Activated CD8-positive, alpha-beta memory T cell treated with anti-CD3 and anti-CD28 coated beads, Interleukin-2, amount 50 U/mL, for 4 hours (primary cell): ENCODE data around the gene NXPH2.

Experiments used
- DNase-seq: peaks from one replicate; pipeline ENCODE4 v3.0.0-alpha.2; 2020

The NXPH2 gene

DNA sequence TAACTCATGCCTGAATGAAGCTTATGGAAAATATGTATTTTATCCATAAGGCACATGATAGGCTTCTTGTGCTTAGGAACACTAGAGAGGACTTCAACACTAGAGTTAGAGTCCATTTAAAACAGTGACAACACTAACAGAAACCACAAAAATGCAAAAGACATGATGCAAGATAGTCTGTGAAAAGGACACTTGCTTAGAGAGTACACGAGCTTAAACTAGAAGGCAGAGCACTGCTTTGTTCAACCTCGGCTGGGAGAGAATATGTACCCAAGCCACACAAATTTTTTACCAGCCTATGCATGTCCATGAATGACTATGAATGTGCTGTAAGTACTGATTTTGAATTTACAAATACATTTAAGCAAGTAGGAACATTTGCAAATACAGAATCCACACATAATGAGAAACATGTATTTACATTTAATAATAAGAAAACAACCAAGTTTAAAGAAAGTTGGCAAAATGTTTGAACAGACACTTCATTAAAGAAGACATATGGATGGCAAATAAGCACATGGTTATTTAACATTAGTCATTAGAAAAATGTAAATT is 148.0 kb downstream of the NXPH2 start:
- DNase-seq = no peak

DNA sequence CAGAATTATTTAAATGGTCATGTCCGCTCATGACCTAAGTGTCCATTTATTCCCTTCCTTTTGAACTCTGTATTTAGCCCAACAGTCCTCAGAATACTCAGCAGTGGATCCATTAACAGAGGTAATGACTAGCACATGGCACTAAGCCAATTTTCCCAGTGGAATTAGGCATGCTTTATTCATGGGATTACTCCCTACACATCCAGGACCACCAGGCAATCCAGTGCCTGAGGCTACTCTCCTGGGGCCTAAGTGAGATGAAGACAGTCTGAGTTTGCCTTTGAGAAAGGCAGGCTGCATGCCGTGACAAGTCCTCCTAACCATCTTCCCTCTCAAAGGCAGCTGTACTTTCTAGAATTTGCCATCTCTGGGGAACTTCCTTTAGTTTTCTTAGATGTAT is 150.0 kb downstream of the NXPH2 start:
- no peak for DNase-seq

DNA sequence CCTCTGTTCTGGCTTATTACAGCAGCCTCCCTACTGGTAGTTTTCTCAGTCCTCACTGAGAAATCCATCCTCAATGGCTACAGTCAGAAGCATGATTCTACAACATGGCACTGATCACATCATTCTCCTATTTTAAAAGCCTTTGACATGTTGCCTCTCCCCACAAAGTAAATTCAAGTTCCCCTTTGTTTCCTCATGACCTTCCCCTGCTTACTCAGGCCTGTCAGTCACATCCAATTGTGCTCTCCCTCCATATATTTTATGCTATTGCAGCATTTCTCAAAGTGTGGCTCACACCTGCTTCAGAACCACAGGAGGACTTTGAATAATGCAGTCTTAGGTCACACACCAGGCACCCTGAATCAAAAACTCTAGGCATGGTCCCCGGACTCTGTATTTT is 154.0 kb downstream of the NXPH2 start:
- no peak for DNase-seq

DNA sequence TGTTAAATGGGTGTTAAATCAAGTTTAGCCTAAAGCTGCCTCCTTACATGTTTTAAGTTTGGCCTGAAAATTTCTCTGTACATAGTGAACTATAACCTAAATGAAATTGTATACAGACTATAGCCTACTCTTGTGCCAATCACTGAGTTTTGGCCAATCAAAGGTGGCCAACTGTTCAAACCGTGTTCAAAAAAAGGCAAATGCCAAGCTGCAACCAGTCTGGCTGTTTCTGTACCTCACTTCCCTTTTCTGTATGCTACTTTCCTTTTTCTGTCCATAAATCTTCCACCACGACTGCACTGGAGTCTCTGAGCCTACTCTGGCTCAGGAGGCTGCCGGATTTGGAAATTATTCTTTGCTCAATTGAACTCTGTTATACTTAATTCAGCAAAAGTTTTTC is 157.6 kb downstream of the NXPH2 start:
- no peak for DNase-seq

DNA sequence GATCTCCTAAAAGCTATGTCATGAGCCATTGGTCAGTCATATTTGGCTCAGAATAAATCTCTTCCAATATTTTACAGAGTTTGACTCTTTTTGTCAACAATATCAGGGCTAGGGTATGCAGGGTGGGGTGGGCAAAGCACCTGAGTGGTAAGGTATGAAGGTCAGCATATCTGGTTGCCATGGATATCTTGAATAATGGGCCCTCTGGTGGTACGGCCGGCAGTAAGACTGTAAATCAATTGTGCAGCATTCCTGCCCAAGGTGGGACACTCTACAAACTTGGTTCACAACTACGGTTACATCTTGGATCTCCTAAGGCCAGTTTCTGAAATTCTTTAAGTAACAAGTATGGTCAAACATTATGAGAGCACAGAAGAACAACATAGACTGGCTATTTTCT is 159.1 kb downstream of the NXPH2 start:
- DNase-seq = no peak

DNA sequence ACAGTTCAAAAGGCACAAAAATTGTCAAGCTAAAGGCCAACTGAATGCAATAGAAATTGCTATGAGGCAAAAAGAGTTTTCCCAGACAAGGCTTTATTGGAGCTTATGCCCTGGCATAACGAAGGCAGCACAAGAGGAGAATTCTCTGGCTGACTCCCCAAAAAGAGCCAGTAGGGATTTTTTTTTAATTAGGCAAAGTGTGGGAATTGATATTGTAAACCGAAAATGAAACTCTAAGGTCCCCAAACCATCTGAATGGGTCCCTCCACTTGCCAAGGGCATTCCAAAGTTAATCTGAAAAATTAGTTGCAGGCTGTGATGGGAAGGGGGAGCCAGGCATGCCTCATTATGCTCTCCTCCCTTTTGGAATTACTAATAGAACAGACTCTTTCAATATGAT is 159.8 kb downstream of the NXPH2 start:
- DNase-seq = no peak
